Measurements from ENCODE around the gene NEDD4L. TPM values are rescaled to one million over a fixed set of nuclear protein-coding genes. Genes with fewer than 3 reads are reported as not detected.

NEDD4L gene
- total and polyA plus RNA-seq, 5 donors from 2014 or later, result 4.4 to 19.6 (median 7.8) TPM

DNA sequence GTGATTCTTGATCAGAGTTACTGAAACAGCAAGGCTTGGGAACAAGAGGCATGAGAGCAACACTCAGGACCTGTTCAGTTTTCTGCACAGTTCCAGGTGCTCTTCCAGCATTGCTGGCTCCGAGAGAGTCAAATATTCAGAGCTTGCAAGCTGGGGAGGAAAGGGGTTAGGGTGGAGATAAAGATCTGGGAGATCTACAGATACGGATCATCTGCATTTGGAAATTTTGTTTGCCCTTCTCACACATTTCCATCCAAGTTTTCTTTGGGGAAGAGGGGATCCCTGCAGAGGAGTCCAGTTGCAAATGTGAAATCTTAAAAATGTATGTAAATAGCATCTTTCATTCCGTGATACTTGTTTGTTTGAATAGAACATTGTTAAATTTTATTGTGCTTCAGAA, 108.2 kb downstream of the NEDD4L start:
- peaks cover 30% of the 10 kb centered on the region for H3K27me3 Mint-ChIP-seq
- Histone ChIP-seq H3K4me3 (ENCODE audit: low read depth, low read length) (no peak overlapping the region), H3K27ac (ENCODE audit: insufficient read depth, low read length, poor library complexity, severe bottlenecking) (no peak overlapping the region), H3K36me3 (ENCODE audit: control insufficient read depth, insufficient read depth, low read length) (no peaks in the 10 kb centered on the region), H3K9me3 (ENCODE audit: control insufficient read depth in 2 of 2, low read length in 2 of 2) (no peaks in the 10 kb centered on the region), H3K27me3 (ENCODE audit: control insufficient read depth, insufficient read depth, low read length) (no peaks in the 10 kb centered on the region), H3K4me1 (ENCODE audit: control insufficient read depth, insufficient read depth, low read length, poor library complexity, severe bottlenecking) (no peaks in the 10 kb centered on the region)
- no peak for ATAC-seq (ENCODE audit: low read depth in 2 of 2)
- no peak overlapping the region for H3K27ac Mint-ChIP-seq
- H3K9me3 Mint-ChIP-seq, result no peaks in the 10 kb centered on the region
- no peak for DNase-seq
- H3K4me1 Mint-ChIP-seq, result no peaks in the 10 kb centered on the region
- no peak overlapping the region for H3K4me3 Mint-ChIP-seq
- no peaks in the 10 kb centered on the region for H3K36me3 Mint-ChIP-seq

DNA sequence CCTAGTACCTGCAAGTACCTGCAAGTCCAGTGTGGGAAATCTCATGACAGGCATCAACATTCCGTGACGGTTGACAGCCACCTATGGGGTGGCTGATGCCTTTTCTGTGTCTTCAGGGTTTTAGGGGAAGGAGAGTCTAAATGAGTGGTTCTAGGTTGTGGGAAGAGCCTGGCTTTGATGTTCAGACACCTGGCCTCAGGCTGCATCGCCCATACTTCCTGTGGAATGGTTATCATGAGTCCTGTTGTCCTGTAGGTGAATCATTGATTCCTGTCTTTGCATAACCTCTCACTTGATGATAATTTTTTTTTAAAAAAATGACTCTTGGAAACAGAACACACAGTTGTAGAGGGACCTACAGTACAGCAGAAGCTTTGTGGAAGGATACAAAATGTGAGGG, 108.9 kb downstream of the NEDD4L start:
- Mint-ChIP-seq H3K36me3 (no peaks in the 10 kb centered on the region), H3K9me3 (no peaks in the 10 kb centered on the region), H3K4me3 (no peak overlapping the region), H3K4me1 (no peaks in the 10 kb centered on the region), H3K27ac (no peak overlapping the region), H3K27me3 (peaks cover 30% of the 10 kb centered on the region)
- Histone ChIP-seq H3K27ac (ENCODE audit: insufficient read depth, low read length, poor library complexity, severe bottlenecking) (no peak overlapping the region), H3K27me3 (ENCODE audit: control insufficient read depth, insufficient read depth, low read length) (no peaks in the 10 kb centered on the region), H3K9me3 (ENCODE audit: control insufficient read depth in 2 of 2, low read length in 2 of 2) (no peaks in the 10 kb centered on the region), H3K36me3 (ENCODE audit: control insufficient read depth, insufficient read depth, low read length) (no peaks in the 10 kb centered on the region), H3K4me3 (ENCODE audit: low read depth, low read length) (no peak overlapping the region), H3K4me1 (ENCODE audit: control insufficient read depth, insufficient read depth, low read length, poor library complexity, severe bottlenecking) (no peaks in the 10 kb centered on the region)
- DNase-seq, result no peak
- no peak for ATAC-seq (ENCODE audit: low read depth in 2 of 2)

DNA sequence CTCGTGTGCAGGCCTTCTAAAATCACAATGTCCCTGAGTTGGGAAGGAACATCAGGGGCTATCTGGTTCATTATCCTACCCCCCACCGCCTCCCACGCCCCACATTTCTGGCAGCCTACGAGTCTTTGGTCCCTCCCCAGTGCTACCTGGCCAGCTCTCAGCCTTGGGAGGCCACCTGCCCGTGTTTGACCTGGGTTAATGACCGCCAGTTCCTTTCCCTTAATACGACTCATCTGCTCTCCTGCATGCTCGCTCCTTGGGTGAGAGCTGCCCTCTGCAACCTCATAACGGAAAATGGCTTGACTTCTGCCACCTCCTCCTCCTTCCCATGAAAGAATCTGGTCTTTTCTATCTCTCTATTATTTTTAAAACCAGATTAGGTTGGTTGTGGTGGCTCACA, 112.5 kb downstream of the NEDD4L start:
- no peaks in the 10 kb centered on the region for H3K9me3 ChIP-seq (ENCODE audit: control insufficient read depth in 2 of 2, low read length in 2 of 2)
- Mint-ChIP-seq H3K9me3 (no peaks in the 10 kb centered on the region), H3K36me3 (no peaks in the 10 kb centered on the region), H3K27me3 (peaks cover 21% of the 10 kb centered on the region), H3K4me3 (no peak overlapping the region), H3K27ac (no peak overlapping the region), H3K4me1 (no peaks in the 10 kb centered on the region)
- no peak overlapping the region for H3K27ac ChIP-seq (ENCODE audit: insufficient read depth, low read length, poor library complexity, severe bottlenecking)
- DNase-seq, result no peak
- no peaks in the 10 kb centered on the region for H3K4me1 ChIP-seq (ENCODE audit: control insufficient read depth, insufficient read depth, low read length, poor library complexity, severe bottlenecking)
- no peaks in the 10 kb centered on the region for H3K27me3 ChIP-seq (ENCODE audit: control insufficient read depth, insufficient read depth, low read length)
- no peaks in the 10 kb centered on the region for H3K36me3 ChIP-seq (ENCODE audit: control insufficient read depth, insufficient read depth, low read length)
- no peak overlapping the region for H3K4me3 ChIP-seq (ENCODE audit: low read depth, low read length)
- ATAC-seq (ENCODE audit: low read depth in 2 of 2), result no peak

DNA sequence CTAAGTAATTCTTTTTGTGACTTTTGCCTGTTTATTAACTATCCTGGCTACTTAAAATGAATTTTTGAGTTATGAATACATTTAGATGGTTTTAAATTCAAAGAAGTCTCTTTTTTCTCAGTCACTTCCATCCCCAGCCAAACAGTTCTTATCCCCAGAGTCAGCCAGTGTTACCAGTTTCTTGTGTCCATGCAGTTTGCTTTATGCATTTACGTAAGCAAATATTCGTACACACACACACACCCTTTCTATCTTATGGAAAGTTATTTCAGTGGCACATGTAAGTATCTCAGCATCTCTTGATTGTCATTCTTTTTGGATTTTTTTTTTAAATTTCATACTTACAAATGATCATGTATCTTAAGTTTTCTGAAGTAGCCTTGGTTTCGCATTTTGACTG, 113.2 kb downstream of the NEDD4L start:
- H3K27me3 ChIP-seq (ENCODE audit: control insufficient read depth, insufficient read depth, low read length), result no peaks in the 10 kb centered on the region
- Mint-ChIP-seq H3K27ac (no peak overlapping the region), H3K36me3 (no peaks in the 10 kb centered on the region), H3K27me3 (peaks cover 17% of the 10 kb centered on the region), H3K4me3 (no peak overlapping the region), H3K4me1 (peaks cover 0 to 3% (median under 1%) of the 10 kb centered on the region in 4 donors), H3K9me3 (peaks cover 0 to under 1% (median 0%) of the 10 kb centered on the region in 7 donors)
- no peaks in the 10 kb centered on the region for H3K36me3 ChIP-seq (ENCODE audit: control insufficient read depth, insufficient read depth, low read length)
- no peak for ATAC-seq (ENCODE audit: low read depth in 2 of 2)
- no peak overlapping the region for H3K27ac ChIP-seq (ENCODE audit: insufficient read depth, low read length, poor library complexity, severe bottlenecking)
- H3K4me3 ChIP-seq (ENCODE audit: low read depth, low read length), result no peak overlapping the region
- no peaks in the 10 kb centered on the region for H3K4me1 ChIP-seq (ENCODE audit: control insufficient read depth, insufficient read depth, low read length, poor library complexity, severe bottlenecking)
- H3K9me3 ChIP-seq (ENCODE audit: control insufficient read depth in 2 of 2, low read length in 2 of 2), result no peaks in the 10 kb centered on the region
- DNase-seq, result no peak

DNA sequence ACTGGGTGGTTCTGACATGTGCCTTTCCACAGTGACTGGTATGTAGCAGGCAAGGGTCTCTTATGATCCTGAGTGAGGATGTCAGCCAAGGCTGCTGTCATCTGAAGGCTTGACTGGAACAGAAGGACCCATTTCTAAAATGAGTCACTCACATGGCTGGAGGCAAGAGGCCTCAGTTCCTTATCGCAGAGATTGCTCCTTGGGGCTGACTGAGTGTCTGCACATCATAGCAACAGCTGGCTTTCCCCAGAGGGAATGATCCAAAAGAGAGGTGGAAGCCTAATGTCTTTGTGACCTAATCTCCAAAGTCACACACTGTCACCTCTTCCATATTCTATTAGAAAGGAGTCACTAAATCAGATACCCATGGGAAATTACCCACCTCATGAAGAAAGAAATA, 114.0 kb downstream of the NEDD4L start:
- Histone ChIP-seq H3K9me3 (ENCODE audit: control insufficient read depth in 2 of 2, low read length in 2 of 2) (no peaks in the 10 kb centered on the region), H3K27me3 (ENCODE audit: control insufficient read depth, insufficient read depth, low read length) (no peaks in the 10 kb centered on the region), H3K27ac (ENCODE audit: insufficient read depth, low read length, poor library complexity, severe bottlenecking) (no peak overlapping the region), H3K36me3 (ENCODE audit: control insufficient read depth, insufficient read depth, low read length) (no peaks in the 10 kb centered on the region), H3K4me1 (ENCODE audit: control insufficient read depth, insufficient read depth, low read length, poor library complexity, severe bottlenecking) (no peaks in the 10 kb centered on the region), H3K4me3 (ENCODE audit: low read depth, low read length) (no peak overlapping the region)
- H3K27ac Mint-ChIP-seq, result no peak overlapping the region
- H3K4me1 Mint-ChIP-seq, result peaks cover 0 to 4% (median 2%) of the 10 kb centered on the region in 4 donors
- H3K9me3 Mint-ChIP-seq, result peaks cover 0 to 3% (median 0%) of the 10 kb centered on the region in 7 donors
- no peaks in the 10 kb centered on the region for H3K36me3 Mint-ChIP-seq
- no peak for ATAC-seq (ENCODE audit: low read depth in 2 of 2)
- no peak for DNase-seq
- H3K27me3 Mint-ChIP-seq, result peaks cover 17% of the 10 kb centered on the region
- no peak overlapping the region for H3K4me3 Mint-ChIP-seq

DNA sequence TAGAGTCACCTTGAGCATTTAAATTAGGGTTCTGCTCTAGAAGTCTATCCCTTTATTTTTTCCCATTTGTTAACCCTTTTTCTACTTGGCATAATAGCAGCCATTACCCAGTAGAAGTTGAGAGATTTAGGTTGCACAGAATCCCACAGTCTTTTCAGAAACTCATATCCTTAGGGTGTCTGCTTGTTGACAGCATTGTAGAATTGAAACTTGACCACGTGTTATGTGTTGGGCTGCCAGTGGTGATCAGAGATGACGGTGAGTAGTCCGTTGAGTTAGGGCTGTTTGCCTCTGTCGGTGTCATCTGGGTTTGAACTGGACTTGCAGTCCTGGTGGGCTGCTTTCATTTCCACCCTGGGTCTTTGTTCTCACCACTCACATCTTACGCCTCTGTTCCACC, 114.4 kb downstream of the NEDD4L start:
- no peak for DNase-seq
- Histone ChIP-seq H3K4me3 (ENCODE audit: low read depth, low read length) (no peak overlapping the region), H3K27me3 (ENCODE audit: control insufficient read depth, insufficient read depth, low read length) (no peaks in the 10 kb centered on the region), H3K4me1 (ENCODE audit: control insufficient read depth, insufficient read depth, low read length, poor library complexity, severe bottlenecking) (no peaks in the 10 kb centered on the region), H3K36me3 (ENCODE audit: control insufficient read depth, insufficient read depth, low read length) (no peaks in the 10 kb centered on the region), H3K27ac (ENCODE audit: insufficient read depth, low read length, poor library complexity, severe bottlenecking) (no peak overlapping the region), H3K9me3 (ENCODE audit: control insufficient read depth in 2 of 2, low read length in 2 of 2) (no peaks in the 10 kb centered on the region)
- H3K4me1 Mint-ChIP-seq, result peaks cover 0 to 4% (median 2%) of the 10 kb centered on the region in 4 donors
- no peak overlapping the region for H3K4me3 Mint-ChIP-seq
- peaks cover 17% of the 10 kb centered on the region for H3K27me3 Mint-ChIP-seq
- peaks cover 0 to 3% (median 0%) of the 10 kb centered on the region in 7 donors for H3K9me3 Mint-ChIP-seq
- H3K36me3 Mint-ChIP-seq, result no peaks in the 10 kb centered on the region
- no peak overlapping the region for H3K27ac Mint-ChIP-seq
- ATAC-seq (ENCODE audit: low read depth in 2 of 2), result no peak

DNA sequence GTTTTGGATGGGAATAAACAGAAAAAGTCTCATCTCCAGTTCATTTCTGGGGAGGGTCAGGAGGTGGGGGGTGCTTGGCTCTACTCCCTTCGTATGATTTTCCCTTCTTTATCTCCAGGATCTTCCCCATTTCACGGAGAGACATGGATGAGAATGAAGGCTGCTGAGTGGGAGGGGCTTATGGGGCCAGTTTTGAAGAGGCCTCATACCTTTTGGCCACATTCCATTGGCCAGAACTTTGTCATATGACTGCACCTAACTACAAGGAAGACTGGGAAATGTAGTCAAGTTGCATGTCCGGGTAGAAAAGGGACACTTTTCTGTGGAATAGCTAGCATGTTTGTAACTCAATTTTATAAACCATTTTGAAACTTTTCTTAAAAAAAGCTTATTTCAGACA, 117.6 kb downstream of the NEDD4L start:
- no peak overlapping the region for H3K4me3 Mint-ChIP-seq
- H3K27me3 Mint-ChIP-seq, result peaks cover 5% of the 10 kb centered on the region
- ATAC-seq (ENCODE audit: low read depth in 2 of 2), result no peak
- Histone ChIP-seq H3K27me3 (ENCODE audit: control insufficient read depth, insufficient read depth, low read length) (no peaks in the 10 kb centered on the region), H3K36me3 (ENCODE audit: control insufficient read depth, insufficient read depth, low read length) (no peaks in the 10 kb centered on the region), H3K4me1 (ENCODE audit: control insufficient read depth, insufficient read depth, low read length, poor library complexity, severe bottlenecking) (no peaks in the 10 kb centered on the region), H3K4me3 (ENCODE audit: low read depth, low read length) (no peak overlapping the region), H3K9me3 (ENCODE audit: control insufficient read depth in 2 of 2, low read length in 2 of 2) (no peaks in the 10 kb centered on the region), H3K27ac (ENCODE audit: insufficient read depth, low read length, poor library complexity, severe bottlenecking) (no peak overlapping the region)
- H3K27ac Mint-ChIP-seq, result no peak overlapping the region
- no peak for DNase-seq
- H3K36me3 Mint-ChIP-seq, result no peaks in the 10 kb centered on the region
- peaks cover 0 to 4% (median 2%) of the 10 kb centered on the region in 4 donors for H3K4me1 Mint-ChIP-seq
- H3K9me3 Mint-ChIP-seq, result peaks cover 0 to 3% (median 0%) of the 10 kb centered on the region in 7 donors

DNA sequence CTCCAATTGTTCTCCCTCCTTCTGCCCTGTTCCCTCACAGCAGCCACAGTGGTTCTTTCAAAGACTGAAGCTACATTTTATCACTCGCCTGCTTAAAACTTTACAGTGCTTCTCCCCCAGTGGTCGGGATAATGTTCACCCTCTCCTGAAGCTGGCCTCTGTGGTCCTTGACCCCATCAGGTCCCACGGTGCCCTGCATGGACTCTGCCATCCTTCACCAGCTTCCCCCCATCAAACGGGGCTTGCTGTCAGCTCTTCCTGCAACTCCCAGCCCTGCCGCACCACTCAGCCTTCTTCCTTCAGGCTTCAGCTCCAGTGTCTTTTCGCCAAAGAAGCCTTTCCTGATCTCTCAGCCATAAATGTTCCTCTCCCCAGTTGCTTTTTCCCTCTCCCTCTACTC, 118.1 kb downstream of the NEDD4L start:
- H3K36me3 ChIP-seq (ENCODE audit: control insufficient read depth, insufficient read depth, low read length), result no peaks in the 10 kb centered on the region
- H3K4me3 Mint-ChIP-seq, result no peak overlapping the region
- H3K27ac ChIP-seq (ENCODE audit: insufficient read depth, low read length, poor library complexity, severe bottlenecking), result no peak overlapping the region
- H3K4me3 ChIP-seq (ENCODE audit: low read depth, low read length), result no peak overlapping the region
- no peaks in the 10 kb centered on the region for H3K36me3 Mint-ChIP-seq
- H3K9me3 ChIP-seq (ENCODE audit: control insufficient read depth in 2 of 2, low read length in 2 of 2), result no peaks in the 10 kb centered on the region
- H3K27ac Mint-ChIP-seq, result no peak overlapping the region
- DNase-seq (no peak), ATAC-seq (ENCODE audit: low read depth in 2 of 2) (no peak)
- no peaks in the 10 kb centered on the region for H3K4me1 ChIP-seq (ENCODE audit: control insufficient read depth, insufficient read depth, low read length, poor library complexity, severe bottlenecking)
- H3K27me3 ChIP-seq (ENCODE audit: control insufficient read depth, insufficient read depth, low read length), result no peaks in the 10 kb centered on the region
- H3K4me1 Mint-ChIP-seq, result peaks cover 0 to 4% (median 2%) of the 10 kb centered on the region in 4 donors
- H3K27me3 Mint-ChIP-seq, result peaks cover 5% of the 10 kb centered on the region
- H3K9me3 Mint-ChIP-seq, result peaks cover 0 to 3% (median 0%) of the 10 kb centered on the region in 7 donors

Measured in CD4-positive, CD25-positive, alpha-beta regulatory T cell (primary cell).